ENCODE measurements around the gene ABCD4.

DNA sequence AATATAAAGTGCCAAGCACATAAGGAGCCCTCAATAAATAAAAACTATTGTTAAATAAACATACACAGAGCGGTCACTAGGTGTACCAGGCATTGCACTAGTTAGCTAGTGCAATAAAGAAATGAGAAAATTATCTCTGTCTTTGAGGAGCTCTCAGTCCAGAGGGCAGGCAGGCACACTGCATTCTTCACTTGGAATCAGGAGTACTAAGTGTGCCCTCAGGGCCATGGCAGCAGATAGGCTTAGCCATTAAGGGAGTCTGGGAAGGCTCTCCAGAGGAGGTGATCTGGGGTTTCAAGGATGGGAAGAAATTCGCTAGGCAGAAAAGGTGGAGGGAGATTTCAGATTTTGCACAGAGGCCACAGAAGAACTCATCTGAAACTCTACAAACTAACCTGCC, 9.1 kb downstream of the ABCD4 start:
- TF ChIP-seq POLR2AphosphoS5 (IDR thresholded peaks at IDR 0.05; ENCODE audit: low read depth, low read length) (no peak), TAF1 (IDR thresholded peaks at IDR 0.05; ENCODE audit: borderline replicate concordance, insufficient read depth, low read length) (no peak), FOXP2 (optimal IDR thresholded peaks at IDR 0.05; ENCODE audit: borderline replicate concordance, extremely low read depth, extremely low read length, insufficient read depth) (no peak)
